ELR (cell line): ENCODE data around the gene NAGK.

Experiments
- DNase-seq: peaks from one replicate; pipeline ENCODE4 v3.0.0-alpha.2; 2015; ENCODE audit warnings: low read depth

Gene NAGK

GRCh38 chr2:71108091-71108490 lies 39.6 kb downstream of the NAGK start:
- DNase-seq = no peak

GRCh38 chr2:71113843-71114242 lies 45.4 kb downstream of the NAGK start:
- DNase-seq = no peak

- DNase-seq = no peak
Measured at GRCh38 chr2:71117063-71117462, 48.6 kb downstream of the NAGK start.

- DNase-seq = no peak
Measured at GRCh38 chr2:71120195-71120594, 51.7 kb downstream of the NAGK start.

GRCh38 chr2:71121479-71121878 lies 53.0 kb downstream of the NAGK start:
- DNase-seq = no peak

GRCh38 chr2:71122387-71123298 lies 54.2 kb downstream of the NAGK start:
- peak; percentile 35 for DNase-seq

GRCh38 chr2:71125506-71126294 lies 57.3 kb downstream of the NAGK start:
- no peak for DNase-seq

GRCh38 chr2:71126957-71127356 lies 58.5 kb downstream of the NAGK start:
- no peak for DNase-seq
